HG03108 (cell line): ENCODE measurements around the gene SLCO4A1.
"Not testable (repeated sequence)": the region's sequence is repeated elsewhere in the genome, so short reads cannot be mapped to it uniquely, and the experiment has no call there.

Experiments
- ATAC-seq: cut with Tn5 transposase; IDR thresholded peaks from one replicate; pipeline ENCODE4 v1.9.1; 2021; ENCODE audit warnings: moderate library complexity; ENCODE audit not compliant: unreplicated experiment

The SLCO4A1 gene

DNA sequence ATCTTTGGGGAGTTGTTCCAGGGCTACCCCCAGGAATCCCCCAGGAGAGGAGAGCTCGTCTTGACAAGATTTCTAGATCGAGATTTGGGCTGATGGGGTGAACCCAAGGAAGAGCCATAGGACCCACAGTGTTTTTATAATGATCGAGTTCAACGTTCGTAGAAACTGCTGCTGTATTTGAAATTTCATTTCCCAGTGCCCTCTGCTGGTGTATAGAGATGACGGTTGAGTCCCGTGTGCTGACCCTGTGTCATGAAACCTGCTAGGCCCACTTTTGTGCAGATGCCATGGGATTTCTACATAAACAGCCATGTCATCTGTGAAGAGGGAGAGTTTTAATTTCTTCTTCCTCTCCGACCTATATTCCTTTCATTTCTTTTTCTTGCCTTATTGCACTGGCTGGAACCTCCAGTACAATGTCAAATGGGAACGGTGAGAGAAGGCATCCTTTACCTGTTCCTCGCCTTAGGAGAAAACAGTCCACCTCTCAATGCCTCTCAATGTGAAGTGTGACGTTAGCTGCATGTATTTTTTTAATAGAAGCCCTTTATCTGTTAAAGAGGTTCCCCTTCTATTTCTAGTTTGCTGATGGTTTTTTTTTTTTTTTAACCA lies 37.8 kb downstream of the SLCO4A1 start:
- ATAC-seq: no peak

DNA sequence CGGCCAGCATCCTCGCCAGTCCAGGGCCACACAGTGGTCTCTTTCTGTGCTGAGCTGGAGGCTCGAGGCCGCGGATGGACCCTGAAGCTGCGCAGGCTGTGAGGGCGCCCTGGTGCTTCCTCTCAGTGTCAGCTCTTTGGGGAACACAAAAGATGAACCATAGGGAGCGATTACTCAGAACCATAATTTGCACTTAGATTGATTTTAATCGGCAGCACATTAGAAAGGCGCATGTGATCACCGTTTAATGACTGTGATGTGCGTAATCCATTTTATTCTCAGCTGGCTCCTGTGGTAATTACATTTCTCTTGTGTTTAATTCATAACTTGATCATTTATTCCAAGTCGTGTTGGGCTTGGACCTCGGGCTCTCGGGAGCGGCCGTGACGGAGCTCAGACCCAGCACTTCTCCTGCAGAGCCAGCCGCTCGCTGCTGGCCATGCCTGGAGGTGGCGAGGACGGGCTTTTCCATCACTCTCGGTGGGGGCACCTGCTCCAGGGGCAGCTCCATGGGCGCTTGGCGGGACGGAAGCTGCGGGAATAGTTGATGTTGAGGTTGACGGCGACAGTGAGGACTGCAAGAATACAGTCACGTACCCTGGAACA lies 40.7 kb downstream of the SLCO4A1 start:
- ATAC-seq: no peak

- ATAC-seq: not testable (repeated sequence)
Observed at GRCh38 chr20:62683660-62684322, 41.5 kb downstream of the SLCO4A1 start.

DNA sequence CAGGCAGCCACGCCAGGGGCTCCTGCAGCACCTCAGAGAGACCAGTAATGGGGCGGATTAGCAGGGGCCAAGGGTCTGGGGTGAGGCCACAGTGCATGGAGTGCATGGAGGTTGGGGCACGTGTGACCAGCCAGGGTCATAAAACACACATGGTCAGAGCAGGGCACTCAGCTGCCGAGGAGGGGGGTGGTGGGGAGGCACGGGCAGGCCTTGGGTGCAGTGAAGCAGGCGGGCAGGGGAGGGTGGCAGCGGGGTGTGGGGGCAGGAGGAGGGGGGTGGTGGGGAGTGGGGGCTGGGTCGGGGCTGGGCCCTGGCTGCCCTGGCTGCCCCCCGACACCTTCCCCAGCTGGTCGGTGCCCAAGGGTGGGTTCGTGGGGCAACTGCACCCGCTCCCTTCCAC lies 42.7 kb downstream of the SLCO4A1 start:
- ATAC-seq: no peak

DNA sequence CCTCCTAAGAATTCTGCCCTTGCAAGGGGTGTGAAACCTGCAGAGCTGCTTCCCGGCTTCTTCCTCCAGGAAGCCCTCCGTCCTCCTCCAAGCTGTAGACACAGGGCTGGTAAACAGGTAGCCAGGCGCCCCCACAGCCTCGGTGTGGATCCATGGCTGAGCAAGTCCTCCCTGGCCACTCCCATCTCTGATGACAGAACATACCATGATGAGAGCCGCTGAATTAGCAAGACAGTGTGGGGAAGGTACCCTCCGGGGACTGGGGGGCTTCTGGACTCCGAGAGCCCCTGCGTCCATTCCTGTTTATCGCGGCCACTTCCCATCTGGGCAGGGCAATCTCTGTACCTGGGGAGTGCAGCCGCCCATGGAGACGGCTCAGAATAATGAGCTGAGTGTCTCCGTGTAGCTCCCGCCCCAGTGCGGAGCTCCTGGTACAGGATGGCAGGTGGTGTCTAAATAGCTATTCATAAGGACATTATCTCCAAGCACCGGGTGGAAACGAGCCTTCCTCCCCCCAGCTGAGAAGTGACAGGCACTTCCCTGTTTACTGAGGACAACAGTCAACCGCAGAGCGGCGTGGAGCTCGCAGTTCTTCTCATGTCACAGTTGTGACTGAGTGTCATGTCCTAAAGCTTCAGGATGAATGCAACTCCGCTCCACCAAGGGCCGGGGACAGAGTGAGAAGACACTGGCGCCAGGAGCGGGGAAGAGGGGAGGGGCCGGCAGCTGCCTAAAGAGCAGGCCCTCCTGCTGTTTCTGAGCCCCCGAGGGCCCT lies 43.7 kb downstream of the SLCO4A1 start:
- ATAC-seq: no peak

DNA sequence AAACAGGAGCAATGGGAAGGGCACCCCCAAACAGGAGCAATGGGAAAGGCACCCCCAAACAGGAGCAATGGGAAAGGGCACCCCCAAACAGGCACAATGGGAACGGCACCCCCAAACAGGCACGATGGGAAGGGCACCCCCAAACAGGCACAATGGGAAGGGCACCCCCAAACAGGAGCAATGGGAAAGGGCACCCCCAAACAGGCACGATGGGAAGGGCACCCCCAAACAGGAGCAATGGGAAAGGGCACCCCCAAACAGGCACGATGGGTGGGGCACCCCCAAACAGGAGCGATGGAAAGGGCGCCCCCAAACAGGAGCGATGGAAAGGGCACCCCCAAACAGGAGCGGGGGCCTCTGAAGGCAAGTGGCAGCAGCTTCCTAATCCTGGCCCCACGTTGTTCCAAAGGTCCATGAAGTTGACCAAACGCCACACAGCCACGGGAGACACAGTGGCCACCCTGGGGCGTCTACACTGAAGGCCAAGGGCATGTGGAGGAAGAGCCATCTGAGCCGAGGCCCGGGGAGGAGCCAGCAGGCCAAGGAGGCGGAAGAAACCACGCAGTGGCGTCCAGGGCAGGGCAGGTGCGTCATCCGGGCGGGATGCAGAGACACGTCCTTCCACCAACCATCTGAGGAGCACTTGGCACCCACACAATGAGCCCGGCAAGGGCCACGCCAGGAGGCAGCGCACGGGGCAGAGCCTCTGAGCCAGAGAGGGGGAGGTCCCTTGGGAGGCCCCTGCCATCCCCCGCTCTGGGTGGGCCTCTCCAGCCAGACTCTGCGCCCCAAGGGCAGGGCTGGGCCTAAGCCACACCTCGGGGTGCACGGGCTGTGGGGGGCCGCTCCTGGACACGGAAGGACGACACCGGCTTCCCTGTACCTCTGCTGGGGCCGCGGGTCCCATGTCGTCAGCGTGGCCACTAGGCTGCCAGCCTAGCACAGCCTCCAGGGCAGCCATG lies 44.8 kb downstream of the SLCO4A1 start:
- ATAC-seq: no peak

GRCh38 chr20:62688083-62688482 lies 45.8 kb downstream of the SLCO4A1 start:
- ATAC-seq: no peak

DNA sequence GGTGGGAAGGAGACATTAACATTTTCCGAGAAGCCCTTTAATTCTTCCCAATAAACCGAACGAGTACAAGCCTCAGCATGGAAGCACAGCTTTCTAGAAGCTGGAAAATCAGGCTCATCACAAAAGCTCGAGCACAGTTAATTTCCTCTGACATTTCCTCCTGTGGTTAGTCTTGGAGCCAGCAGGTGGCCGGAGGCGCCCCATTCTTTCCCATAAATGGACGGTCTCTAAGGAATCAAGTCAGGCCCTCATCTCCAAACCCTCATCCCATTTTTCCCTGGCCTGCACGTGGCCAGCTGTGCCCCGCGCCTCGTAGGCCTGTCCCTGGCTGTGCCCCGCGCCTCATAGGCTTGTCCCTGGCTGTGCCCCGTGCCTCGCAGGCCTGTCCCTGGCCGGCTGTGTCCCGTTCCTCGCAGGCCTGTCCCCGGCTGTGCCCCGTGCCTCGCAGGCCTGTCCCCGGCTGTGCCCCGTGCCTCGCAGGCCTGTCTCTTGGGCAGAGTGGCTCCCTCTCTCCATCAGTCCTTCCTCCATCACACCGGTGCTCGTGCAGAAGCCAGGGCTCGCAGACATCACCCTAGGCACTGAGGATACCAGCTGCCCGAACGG lies 46.7 kb downstream of the SLCO4A1 start:
- no peak for ATAC-seq

- no peak for ATAC-seq
Observed at GRCh38 chr20:62689861-62690260, 47.6 kb downstream of the SLCO4A1 start.

GRCh38 chr20:62690261-62690820 lies 48.0 kb downstream of the SLCO4A1 start:
- no peak for ATAC-seq

DNA sequence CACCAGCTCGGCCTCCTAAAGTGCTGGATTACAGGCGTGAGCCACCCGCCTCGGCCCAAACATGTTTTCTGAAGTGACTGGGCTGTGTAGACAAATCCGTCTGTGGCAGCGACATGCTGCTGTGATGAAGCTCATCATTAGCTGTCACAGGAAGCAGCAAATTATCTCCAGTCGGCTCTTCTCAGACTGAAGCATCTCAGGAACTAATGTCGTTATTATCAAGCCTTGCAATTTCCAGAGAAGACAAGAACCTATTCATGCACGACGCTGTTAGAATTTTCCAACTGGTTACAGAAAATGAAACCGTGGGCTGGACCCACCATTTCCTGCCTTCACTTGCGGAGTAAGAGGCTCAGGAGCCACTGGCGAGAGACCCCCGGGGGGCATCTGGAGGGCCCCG lies 49.2 kb downstream of the SLCO4A1 start:
- no peak for ATAC-seq

DNA sequence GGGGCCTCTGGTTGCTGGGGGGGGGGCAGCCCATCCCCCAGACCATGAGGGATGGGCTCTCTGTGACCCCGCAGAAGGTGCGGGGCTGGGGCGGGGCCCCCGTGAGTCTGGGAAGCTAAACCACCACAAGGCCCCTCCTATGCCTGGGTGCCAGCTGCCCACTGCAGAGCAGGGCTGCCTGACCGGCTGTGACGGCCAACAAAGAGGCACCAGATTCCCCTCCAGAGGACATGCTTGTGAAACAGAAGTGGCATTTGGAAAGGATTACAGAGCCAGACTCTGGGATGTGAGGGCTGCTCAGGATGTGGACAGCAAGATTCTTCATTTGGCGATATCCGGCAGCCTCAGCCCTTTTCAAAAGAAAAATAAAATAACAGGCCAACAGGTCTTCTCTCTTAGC lies 49.9 kb downstream of the SLCO4A1 start:
- ATAC-seq: no peak

- no peak for ATAC-seq
Observed at GRCh38 chr20:62692801-62693523, 50.7 kb downstream of the SLCO4A1 start.

GRCh38 chr20:62693524-62693922 lies 51.2 kb downstream of the SLCO4A1 start:
- ATAC-seq: no peak

- ATAC-seq: no peak
Observed at GRCh38 chr20:62694106-62694505, 51.8 kb downstream of the SLCO4A1 start.

GRCh38 chr20:62694868-62695267 lies 52.6 kb downstream of the SLCO4A1 start:
- no peak for ATAC-seq

DNA sequence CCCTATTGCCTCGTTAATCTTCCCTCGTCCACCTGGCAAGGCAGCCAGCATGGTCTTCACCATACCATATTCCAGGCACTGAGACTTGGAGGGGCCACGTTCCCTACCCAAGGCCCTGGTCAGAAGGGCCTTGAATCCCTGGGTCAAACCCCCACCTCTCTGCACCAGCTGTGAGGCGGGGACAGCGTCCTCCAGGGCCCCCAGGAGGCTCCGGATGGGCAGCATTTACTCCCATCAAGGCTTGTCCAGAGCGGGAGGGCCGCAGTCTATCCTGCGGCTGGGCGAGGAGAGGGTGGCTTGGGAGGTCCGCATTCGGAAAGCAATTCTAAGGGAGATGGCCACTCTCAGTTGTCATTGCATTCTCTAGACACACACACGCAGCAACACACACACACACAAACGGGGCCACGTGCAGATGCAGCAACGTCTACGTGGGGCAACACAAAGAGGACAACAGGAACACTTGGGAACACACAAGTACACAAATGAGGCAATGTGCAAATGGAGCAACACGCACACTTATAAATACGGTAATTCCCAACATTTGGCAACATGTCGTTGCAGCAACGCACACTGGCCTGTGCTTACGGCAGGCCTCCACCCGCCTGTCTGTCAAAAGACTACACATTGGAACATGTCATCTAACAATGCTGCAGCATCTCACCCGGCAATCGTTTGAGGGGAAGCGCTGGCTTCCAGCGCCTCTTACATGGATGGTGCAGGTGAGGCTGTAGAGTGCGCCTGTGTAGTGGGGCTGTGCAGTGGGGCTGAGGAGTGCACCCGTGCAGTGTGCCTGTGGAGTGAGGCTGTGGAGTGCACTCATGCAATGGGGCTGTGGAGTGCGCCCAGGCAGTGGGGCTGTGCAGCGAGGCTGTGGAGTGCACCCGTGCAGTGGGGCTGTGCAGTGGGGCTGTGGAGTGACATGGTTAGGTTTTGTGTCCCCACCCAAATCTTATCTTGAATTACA lies 53.4 kb downstream of the SLCO4A1 start:
- ATAC-seq: no peak

- no peak for ATAC-seq
Observed at GRCh38 chr20:62696434-62696957, 54.2 kb downstream of the SLCO4A1 start.
